ENCODE results near the gene KBTBD4. TPM values are rescaled to one million over a fixed set of nuclear protein-coding genes. Genes with fewer than 3 reads are reported as not detected.

Gene KBTBD4
- total and polyA plus RNA-seq, 2 donors (not counting 1 experiment from before 2014, with no cell fraction given): 8.6 to 20.3 TPM

DNA sequence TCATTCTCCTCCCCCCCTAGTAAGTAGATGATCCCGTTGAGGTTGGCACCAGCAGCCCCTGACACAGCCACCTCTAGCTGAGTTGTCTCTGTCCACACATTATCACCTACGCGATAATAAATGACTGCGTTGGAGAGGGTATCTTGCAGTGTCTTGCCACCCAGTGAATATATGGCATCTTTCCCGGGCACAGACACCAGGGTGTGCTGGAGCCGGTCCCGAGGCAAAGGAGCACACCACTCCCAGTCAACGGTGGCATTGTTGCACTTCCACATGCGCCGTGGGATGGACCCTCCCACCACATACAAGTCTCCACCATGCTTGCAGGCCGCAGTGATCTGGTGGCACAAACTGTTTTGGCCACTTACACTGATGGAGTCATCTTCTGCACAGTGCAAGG lies 5.4 kb downstream of the KBTBD4 start:
- Histone ChIP-seq H3K9me3 (ENCODE audit: control extremely low read depth in 1 of 3, control insufficient read depth in 2 of 3, insufficient read depth in 1 of 3, low read length in 2 of 3) (no peaks in the 10 kb centered on the region), H2AFZ (ENCODE audit: insufficient read depth, low read depth, low read length, poor library complexity, severe bottlenecking) (no peak overlapping the region), H3K4me1 (ENCODE audit: control insufficient read depth in 2 of 2, insufficient read depth in 2 of 2, low read length in 2 of 2) (peaks cover 13% of the 10 kb centered on the region in 2 donors), H4K20me1 (ENCODE audit: control insufficient read depth, insufficient read depth, low read length, poor library complexity, severe bottlenecking) (peaks cover 7% of the 10 kb centered on the region), H3K27ac (ENCODE audit: low read length in 2 of 2) (no peak overlapping the region), H3K79me2 (ENCODE audit: control insufficient read depth, insufficient read depth, low read length) (peaks cover 54% of the 10 kb centered on the region), H3K9ac (ENCODE audit: low read length) (no peak overlapping the region), H3K36me3 (replicated peaks in 1 of 2; ENCODE audit: control extremely low read depth in 1 of 2, control insufficient read depth in 1 of 2, extremely low read depth in 1 of 2, insufficient read depth in 2 of 2, low read length in 1 of 2) (peaks cover 0 to 59% of the 10 kb centered on the region in 2 experiments), H3K4me2 (replicated peaks; ENCODE audit: low read depth, low read length, poor library complexity, severe bottlenecking) (no peak overlapping the region), H3K4me3 (ENCODE audit: control extremely low read depth in 1 of 5, extremely low read depth in 1 of 5, insufficient read depth in 1 of 5, low read depth in 2 of 5, low read length in 4 of 5) (no peak overlapping the region), H3K27me3 (replicated peaks in 1 of 4; ENCODE audit: control extremely low read depth in 1 of 4, control insufficient read depth in 3 of 4, insufficient read depth in 4 of 4, low read length in 3 of 4) (no peaks in the 10 kb centered on the region)
- Mint-ChIP-seq H3K9me3 (ENCODE audit: insufficient read depth) (no peaks in the 10 kb centered on the region), H3K27me3 (no peaks in the 10 kb centered on the region), H3K4me3 (no peak overlapping the region), H3K4me1 (peaks cover 18% of the 10 kb centered on the region), H3K27ac (no peak overlapping the region)
- ATAC-seq (ENCODE audit: low read depth) (no peak), DNase-seq (no peak)
- ChIA-PET POLR2A (no interaction called here), CTCF (no interaction called here)
- 94% methylated on average over 11 of the region's 11 CpGs for WGBS (ENCODE audit: insufficient coverage)
- TF ChIP-seq EZH2 (IDR thresholded peaks at IDR 0.05; ENCODE audit: borderline replicate concordance, insufficient read depth, low read depth, low read length, poor library complexity, severe bottlenecking): no peak
- TF ChIP-seq, protein P1, sequence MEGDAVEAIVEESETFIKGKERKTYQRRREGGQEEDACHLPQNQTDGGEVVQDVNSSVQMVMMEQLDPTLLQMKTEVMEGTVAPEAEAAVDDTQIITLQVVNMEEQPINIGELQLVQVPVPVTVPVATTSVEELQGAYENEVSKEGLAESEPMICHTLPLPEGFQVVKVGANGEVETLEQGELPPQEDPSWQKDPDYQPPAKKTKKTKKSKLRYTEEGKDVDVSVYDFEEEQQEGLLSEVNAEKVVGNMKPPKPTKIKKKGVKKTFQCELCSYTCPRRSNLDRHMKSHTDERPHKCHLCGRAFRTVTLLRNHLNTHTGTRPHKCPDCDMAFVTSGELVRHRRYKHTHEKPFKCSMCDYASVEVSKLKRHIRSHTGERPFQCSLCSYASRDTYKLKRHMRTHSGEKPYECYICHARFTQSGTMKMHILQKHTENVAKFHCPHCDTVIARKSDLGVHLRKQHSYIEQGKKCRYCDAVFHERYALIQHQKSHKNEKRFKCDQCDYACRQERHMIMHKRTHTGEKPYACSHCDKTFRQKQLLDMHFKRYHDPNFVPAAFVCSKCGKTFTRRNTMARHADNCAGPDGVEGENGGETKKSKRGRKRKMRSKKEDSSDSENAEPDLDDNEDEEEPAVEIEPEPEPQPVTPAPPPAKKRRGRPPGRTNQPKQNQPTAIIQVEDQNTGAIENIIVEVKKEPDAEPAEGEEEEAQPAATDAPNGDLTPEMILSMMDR (IDR thresholded peaks at IDR 0.05): no peak
- intact Hi-C loops (cut with micrococcal nuclease): no loop called here

DNA sequence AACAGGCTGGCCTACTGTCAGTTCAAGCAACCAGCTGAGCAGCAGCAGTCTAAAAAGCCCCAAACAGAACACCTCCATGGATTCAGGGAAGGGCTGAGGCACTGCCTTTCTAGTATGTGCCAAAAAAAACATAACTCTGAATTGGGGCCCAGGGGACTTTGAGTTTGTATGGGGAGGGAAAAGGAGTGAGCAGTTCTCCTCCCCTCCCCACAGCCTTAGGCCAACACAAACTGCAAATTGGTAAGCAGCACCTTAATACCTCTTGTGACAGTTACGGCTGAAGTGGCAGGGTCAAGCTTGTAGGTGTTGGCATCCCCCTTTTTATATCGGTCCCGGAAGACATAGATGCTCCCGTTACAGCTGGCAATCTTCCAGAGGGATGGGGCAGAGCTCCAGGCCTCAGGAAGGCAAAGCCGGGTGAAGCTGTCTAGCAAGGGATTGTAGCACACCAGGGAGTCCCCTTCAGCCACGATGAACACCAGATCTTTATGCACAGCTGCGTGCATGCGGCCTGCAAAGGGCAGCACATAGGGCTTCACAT lies 6.0 kb downstream of the KBTBD4 start:
- H3K4me1 ChIP-seq (ENCODE audit: control insufficient read depth in 2 of 2, insufficient read depth in 2 of 2, low read length in 2 of 2): peaks cover 7% of the 10 kb centered on the region in 2 donors
- TF ChIP-seq, protein P1 (IDR thresholded peaks at IDR 0.05): no peak
- TF ChIP-seq EZH2 (IDR thresholded peaks at IDR 0.05; ENCODE audit: borderline replicate concordance, insufficient read depth, low read depth, low read length, poor library complexity, severe bottlenecking): no peak
- no peak overlapping the region for H3K4me3 Mint-ChIP-seq
- intact Hi-C loops (cut with micrococcal nuclease): no loop called here
- ChIA-PET POLR2A (no interaction called here), CTCF (no interaction called here)
- H3K27me3 ChIP-seq (replicated peaks in 1 of 4; ENCODE audit: control extremely low read depth in 1 of 4, control insufficient read depth in 3 of 4, insufficient read depth in 4 of 4, low read length in 3 of 4): no peaks in the 10 kb centered on the region
- no peak overlapping the region for H3K4me3 ChIP-seq (ENCODE audit: control extremely low read depth in 1 of 5, extremely low read depth in 1 of 5, insufficient read depth in 1 of 5, low read depth in 2 of 5, low read length in 4 of 5)
- H3K27me3 Mint-ChIP-seq: no peaks in the 10 kb centered on the region
- ATAC-seq (ENCODE audit: low read depth) (no peak), DNase-seq (no peak)
- WGBS (ENCODE audit: insufficient coverage): 92% methylated on average over 8 of the region's 8 CpGs
- peaks cover 53% of the 10 kb centered on the region for H3K79me2 ChIP-seq (ENCODE audit: control insufficient read depth, insufficient read depth, low read length)
- peaks cover 2% of the 10 kb centered on the region for H4K20me1 ChIP-seq (ENCODE audit: control insufficient read depth, insufficient read depth, low read length, poor library complexity, severe bottlenecking)
- H3K9me3 ChIP-seq (ENCODE audit: control extremely low read depth in 1 of 3, control insufficient read depth in 2 of 3, insufficient read depth in 1 of 3, low read length in 2 of 3): no peaks in the 10 kb centered on the region
- no peak overlapping the region for H3K9ac ChIP-seq (ENCODE audit: low read length)
- H3K27ac Mint-ChIP-seq: no peak overlapping the region
- no peaks in the 10 kb centered on the region for H3K9me3 Mint-ChIP-seq (ENCODE audit: insufficient read depth)
- H3K36me3 ChIP-seq (replicated peaks in 1 of 2; ENCODE audit: control extremely low read depth in 1 of 2, control insufficient read depth in 1 of 2, extremely low read depth in 1 of 2, insufficient read depth in 2 of 2, low read length in 1 of 2): peaks cover 0 to 59% of the 10 kb centered on the region in 2 experiments
- no peak overlapping the region for H3K4me2 ChIP-seq (replicated peaks; ENCODE audit: low read depth, low read length, poor library complexity, severe bottlenecking)
- H3K27ac ChIP-seq (ENCODE audit: low read length in 2 of 2): no peak overlapping the region
- H2AFZ ChIP-seq (ENCODE audit: insufficient read depth, low read depth, low read length, poor library complexity, severe bottlenecking): no peak overlapping the region
- peaks cover 12% of the 10 kb centered on the region for H3K4me1 Mint-ChIP-seq

Measured in B cell (primary cell).